NCI-H2171 treated with DMSO at 0.1 percent for 48 hours (cell line): ENCODE results near the gene DGKI.

ENCODE experiments used
- DNase-seq: peaks from one replicate; lab custom pipeline; 2025; lab: John Stamatoyannopoulos, UW

Gene DGKI

DNA sequence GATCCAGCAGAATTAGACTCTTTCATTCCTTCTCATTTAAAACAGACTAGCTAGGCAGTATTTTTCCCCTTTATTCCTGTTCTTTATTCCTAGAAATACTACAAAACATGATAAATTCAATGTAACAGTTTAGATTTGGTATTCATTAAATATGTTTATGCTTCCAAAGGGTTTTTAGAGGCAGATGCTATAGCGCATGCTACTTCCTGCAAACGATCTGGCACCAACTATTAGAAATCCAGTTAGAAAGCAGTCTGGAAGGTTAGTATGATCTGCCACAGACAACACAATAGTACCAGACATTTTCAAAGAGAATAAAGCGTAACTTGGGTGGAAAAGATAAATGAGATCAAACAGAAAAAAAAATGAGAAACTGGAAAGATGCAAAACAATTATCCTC, 439.7 kb downstream of the DGKI start:
- DNase-seq, result no peak

DNA sequence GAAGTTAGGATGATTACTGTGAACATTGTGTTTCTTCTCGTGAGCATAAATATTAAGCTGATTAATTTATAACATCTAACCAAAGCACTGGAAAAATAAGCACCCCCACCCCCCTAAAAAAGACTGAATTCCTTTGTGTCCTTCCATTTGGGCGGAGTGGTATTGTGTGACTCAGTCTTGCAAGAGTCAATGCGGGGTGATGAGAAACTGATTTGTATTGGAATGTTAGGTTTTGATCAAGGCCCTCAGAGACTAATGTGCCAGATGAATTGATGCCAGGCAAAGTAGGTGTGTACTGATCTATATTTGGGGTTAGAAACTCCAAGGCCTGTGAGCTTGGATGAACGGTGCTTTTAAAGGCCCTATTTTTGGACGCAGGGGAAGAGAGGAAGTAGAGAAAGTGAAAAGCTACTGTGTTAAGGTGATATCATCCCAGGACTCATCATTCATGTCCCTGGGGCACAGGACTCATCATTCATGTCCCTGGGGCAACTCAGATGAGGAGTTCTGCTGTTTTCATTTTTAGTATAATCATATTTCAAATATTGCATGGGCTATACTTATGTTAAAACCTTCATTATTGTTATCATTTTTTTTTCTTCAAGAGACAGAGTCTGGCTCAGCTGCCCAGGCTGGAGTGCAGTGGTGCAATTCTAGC, 442.0 kb downstream of the DGKI start:
- no peak for DNase-seq

GRCh38 chr7:137403353-137403695, 443.4 kb downstream of the DGKI start:
- DNase-seq, result no peak

GRCh38 chr7:137402536-137403352, 444.0 kb downstream of the DGKI start:
- DNase-seq, result no peak

GRCh38 chr7:137399827-137400823, 446.6 kb downstream of the DGKI start:
- DNase-seq, result no peak

- no peak for DNase-seq
Measured at GRCh38 chr7:137396051-137396450, 450.7 kb downstream of the DGKI start.

DNA sequence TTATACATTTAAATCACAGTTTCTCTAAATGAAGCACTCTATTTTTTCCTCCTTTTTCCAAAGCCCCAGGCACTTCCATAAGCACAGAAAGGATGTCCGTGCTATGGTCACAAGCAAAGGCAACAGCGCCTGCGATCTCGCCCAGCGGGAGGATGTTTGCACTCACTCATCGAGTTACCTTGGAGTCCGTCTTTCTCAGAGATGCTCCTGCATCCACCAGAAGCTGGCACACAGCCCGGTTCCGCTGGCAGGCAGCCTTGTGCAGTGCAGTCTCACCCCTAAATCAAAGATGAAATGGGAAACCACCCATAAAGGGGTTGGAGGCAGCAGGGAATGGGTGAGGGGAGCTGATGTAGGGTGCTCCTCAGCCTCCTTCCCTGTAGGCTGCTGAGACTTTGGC, 451.4 kb downstream of the DGKI start:
- peak; percentile 20 for DNase-seq

- DNase-seq, result no peak
Measured at GRCh38 chr7:137393570-137393969, 453.2 kb downstream of the DGKI start.

GRCh38 chr7:137390076-137390475, 456.7 kb downstream of the DGKI start:
- DNase-seq, result no peak

DNA sequence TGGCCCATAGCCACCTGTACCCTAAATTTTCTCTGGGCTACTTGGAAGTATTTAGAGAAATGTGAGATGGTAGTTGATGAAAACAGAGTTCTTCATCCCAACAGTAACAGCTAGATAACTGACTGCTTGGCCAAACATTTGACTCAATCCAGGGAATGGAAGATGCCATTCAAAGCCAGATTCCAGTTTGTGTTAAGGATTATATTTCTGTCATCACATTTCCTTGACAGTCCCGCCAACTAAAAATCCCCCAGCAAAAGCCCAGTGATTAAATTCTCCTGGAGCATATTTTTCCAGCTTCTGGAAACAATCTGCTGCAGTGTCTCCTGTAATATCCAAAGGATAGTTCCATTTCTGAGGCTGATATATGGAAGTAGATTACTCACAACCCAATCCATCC, 457.9 kb downstream of the DGKI start:
- DNase-seq, result no peak

GRCh38 chr7:137386966-137387365, 459.8 kb downstream of the DGKI start:
- DNase-seq, result no peak

DNA sequence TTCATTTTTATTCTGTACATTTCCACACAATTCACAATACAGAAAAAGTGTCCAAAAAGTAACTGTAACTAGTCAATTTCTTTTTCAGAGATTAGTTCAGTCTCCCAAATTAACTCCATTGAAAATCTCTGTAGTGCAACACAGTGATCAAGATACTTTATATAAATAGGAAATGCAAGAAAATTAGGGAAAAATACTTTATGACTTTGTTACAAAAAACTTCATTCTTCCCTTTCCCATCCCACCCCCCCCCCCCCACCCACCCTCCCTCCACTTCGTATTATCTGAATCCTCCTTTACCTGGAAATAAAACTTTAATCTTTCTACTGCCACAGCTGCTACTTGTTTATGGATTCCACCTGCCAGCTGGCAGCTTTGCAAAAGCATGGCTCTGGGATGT, 465.7 kb downstream of the DGKI start:
- DNase-seq, result no peak

DNA sequence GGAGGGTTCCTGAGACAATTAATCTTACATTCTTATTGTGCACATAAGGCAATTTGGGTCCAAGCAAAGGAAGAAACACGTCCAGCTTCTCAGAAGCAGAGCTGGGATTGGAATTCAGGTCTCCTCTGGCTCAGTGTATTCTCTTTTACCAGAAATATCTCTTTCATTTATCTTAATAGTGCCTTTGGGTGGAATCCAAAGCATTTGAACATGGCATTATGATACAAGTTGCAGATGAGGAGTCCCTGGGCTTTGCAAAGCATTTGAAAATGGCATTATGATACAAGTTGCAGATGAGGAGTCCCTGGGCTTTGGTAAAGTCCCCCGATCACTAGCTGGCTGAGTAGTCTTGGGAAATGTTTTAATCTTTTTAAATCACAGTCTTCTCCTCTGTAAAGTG, 473.3 kb downstream of the DGKI start:
- no peak for DNase-seq

GRCh38 chr7:137371616-137372015, 475.2 kb downstream of the DGKI start:
- no peak for DNase-seq

- no peak for DNase-seq
Measured at GRCh38 chr7:137366995-137367394, 479.8 kb downstream of the DGKI start.

GRCh38 chr7:137363683-137364082, 483.1 kb downstream of the DGKI start:
- DNase-seq, result no peak

GRCh38 chr7:137360087-137360679, 486.6 kb downstream of the DGKI start:
- DNase-seq, result peak; percentile 5

DNA sequence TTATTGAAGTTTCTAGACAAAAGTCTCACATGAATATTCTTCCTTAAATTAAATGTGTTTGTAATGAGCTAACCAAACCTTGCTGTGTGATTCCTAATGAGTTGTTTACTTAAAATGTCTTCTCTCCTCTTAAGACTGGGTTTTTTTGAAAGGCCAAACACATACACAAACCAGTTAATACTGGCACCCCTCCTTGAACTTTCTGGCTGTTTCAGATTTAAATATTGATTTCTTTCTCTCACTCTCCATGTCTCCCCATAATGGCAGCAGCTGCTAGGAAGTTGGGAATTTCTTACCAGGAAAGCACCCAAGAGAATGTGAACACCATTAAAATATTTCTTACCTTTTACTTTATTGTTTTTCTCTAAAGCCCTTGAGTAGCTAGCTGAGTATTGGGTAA, 491.8 kb downstream of the DGKI start:
- no peak for DNase-seq

GRCh38 chr7:137354396-137354795, 492.4 kb downstream of the DGKI start:
- DNase-seq, result no peak

- no peak for DNase-seq
Measured at GRCh38 chr7:137351941-137352340, 494.8 kb downstream of the DGKI start.

GRCh38 chr7:137345799-137346449, 500.9 kb downstream of the DGKI start:
- DNase-seq, result no peak
